ENCODE measurements around the gene RHCE. TPM values are rescaled to one million over a fixed set of nuclear protein-coding genes. Genes with fewer than 3 reads are reported as not detected.

Gene RHCE
- total and polyA plus RNA-seq, 9 of the 15 experiments (the other 6 are each of a cell fraction or from before 2014, with no cell fraction given): 5.4 to 31.5 (median 12.6) TPM

- TF ChIP-seq PBX2 (CRISPR knock-in tag; IDR thresholded peaks at IDR 0.05; ENCODE audit: low read depth): peak; percentile 98
- TF ChIP-seq PBX2 (tag; conservative IDR thresholded peaks at IDR 0.05; ENCODE audit: low read depth): peak; percentile 100
- TF ChIP-seq LARP7 (IDR thresholded peaks at IDR 0.05): no peak
- no peak for TF ChIP-seq POLR2AphosphoS2 (IDR thresholded peaks at IDR 0.05; ENCODE audit: low read length)
- TF ChIP-seq POLR2H (tag; IDR thresholded peaks at IDR 0.05; ENCODE audit: low read depth): peak; percentile 68; the same call in 1 of the 2 replicates
- TF ChIP-seq RCOR1 (IDR thresholded peaks at IDR 0.05; ENCODE audit: borderline replicate concordance in 1 of 2, low read depth in 2 of 2, low read length in 2 of 2): peak in 1 of 2 experiments; percentile 58; a peak in 1 of 4 replicates
- TF ChIP-seq NRF1 (conservative IDR thresholded peaks at IDR 0.05 in 1 of 2, IDR thresholded peaks at IDR 0.05 in 1 of 2): peak; percentile 72 to 78
- no peak for TF ChIP-seq CBFA2T2 (conservative IDR thresholded peaks at IDR 0.05)
- TF ChIP-seq SNAPC5 (CRISPR knock-in tag; IDR thresholded peaks at IDR 0.05): no peak
- no peak for TF ChIP-seq ZNF41 (CRISPR knock-in tag; conservative IDR thresholded peaks at IDR 0.05)
- TF ChIP-seq PCBP1 (IDR thresholded peaks at IDR 0.05; ENCODE audit: low read depth, low read length, poor library complexity, severe bottlenecking): peak; percentile 28
- no peak for TF ChIP-seq STAT5B (CRISPR knock-in tag; IDR thresholded peaks at IDR 0.05)
- TF ChIP-seq ZNF354B (CRISPR knock-in tag; IDR thresholded peaks at IDR 0.05): no peak
- no peak for TF ChIP-seq ZNF655 (CRISPR knock-in tag; IDR thresholded peaks at IDR 0.05)
- TF ChIP-seq ZNF507 (tag; conservative IDR thresholded peaks at IDR 0.05): no peak
- peak; percentile 71; the same call in 1 of the 2 replicates for TF ChIP-seq E2F4 (CRISPR knock-in tag; IDR thresholded peaks at IDR 0.05; ENCODE audit: low read depth)
- no peak for TF ChIP-seq ZNF347 (CRISPR knock-in tag; IDR thresholded peaks at IDR 0.05; ENCODE audit: low read depth)
- TF ChIP-seq ZNF707 (CRISPR knock-in tag; conservative IDR thresholded peaks at IDR 0.05): no peak
- TF ChIP-seq CBFB (CRISPR knock-in tag; IDR thresholded peaks at IDR 0.05): peak; percentile 58; the same call in 1 of the 2 replicates
- TF ChIP-seq CHCHD3 (CRISPR knock-in tag; IDR thresholded peaks at IDR 0.05): no peak
- no peak; the same call in 1 of the 2 replicates for TF ChIP-seq MYNN (IDR thresholded peaks at IDR 0.05)
- TF ChIP-seq MYNN (CRISPR knock-in tag; IDR thresholded peaks at IDR 0.05): no peak
These were observed 9.7 kb upstream of the RHCE start, which contains the start of gene MACO1 (continued) for GRCh38 chr1:25430073-25430966.

Data from K562 (cell line).